ENCODE results near the gene NFASC. TPM values are rescaled to one million over a fixed set of nuclear protein-coding genes. Genes with fewer than 3 reads are reported as not detected.
A peak's percentile ranks its signal among the peaks of the same experiment; 100 is the strongest.

NFASC gene
- total RNA-seq, 1 experiment from 2014 or later = 72.0 TPM

DNA sequence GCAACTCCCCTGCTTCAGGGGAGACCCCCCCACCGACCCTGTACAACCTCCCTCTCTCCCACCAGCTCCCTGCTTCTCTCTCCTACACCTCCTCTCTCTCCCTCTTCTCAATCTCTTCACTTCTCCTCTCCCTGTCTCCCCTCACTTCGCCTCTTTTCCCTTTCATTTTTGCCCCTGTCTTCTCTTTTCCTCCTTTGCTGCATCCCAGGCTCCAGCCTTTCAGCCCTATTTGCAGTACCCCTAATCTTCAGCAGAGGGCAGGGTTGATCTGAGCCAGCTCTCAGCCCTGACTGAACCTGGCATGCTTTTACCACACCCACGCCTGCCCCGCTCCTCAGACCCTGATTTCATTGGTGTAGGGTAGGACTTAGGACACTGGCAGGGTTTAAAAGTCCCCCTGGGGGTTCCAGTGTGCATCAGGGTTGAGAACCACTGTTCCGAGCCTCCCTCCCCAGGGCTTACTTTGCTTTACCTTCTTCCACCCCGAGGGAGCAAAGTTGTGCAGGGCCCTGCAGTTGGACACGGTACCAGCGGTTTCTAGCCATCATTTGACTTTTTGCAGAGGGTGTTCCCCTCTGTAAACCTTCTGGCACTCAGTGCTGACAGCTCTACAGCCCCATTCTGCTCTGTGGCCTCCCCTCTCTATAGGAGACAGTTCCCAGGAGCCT is 105.0 kb downstream of the NFASC start:
- Histone ChIP-seq H3K4me1 (no peaks in the 10 kb centered on the region), H3K36me3 (peaks cover 38% of the 10 kb centered on the region; the same call in 1 of the 2 replicates), H3K4me3 (no peak overlapping the region), H3K27me3 (no peaks in the 10 kb centered on the region), H3K9me3 (replicated peaks) (no peaks in the 10 kb centered on the region), H3K27ac (no peak overlapping the region)
- peak; percentile 52 to 73 for DNase-seq

DNA sequence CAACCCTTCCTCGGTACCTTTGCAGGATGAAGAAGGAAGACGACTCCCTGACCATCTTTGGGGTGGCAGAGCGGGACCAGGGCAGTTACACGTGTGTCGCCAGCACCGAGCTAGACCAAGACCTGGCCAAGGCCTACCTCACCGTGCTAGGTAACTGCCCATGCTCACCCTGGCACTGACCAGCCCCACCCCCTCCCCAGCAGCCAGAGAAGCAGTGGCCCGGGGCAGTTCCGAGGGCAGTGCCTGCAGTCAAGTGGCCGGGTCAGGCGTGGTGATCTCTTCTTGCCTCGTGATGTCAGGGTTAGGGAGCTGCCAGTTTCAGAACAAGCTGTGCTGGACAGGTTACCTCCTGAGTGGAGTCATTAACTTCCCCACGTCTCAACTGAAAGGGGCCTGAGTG is 106.0 kb downstream of the NFASC start:
- H3K4me3 ChIP-seq = no peak overlapping the region
- no peak overlapping the region for H3K27ac ChIP-seq
- no peaks in the 10 kb centered on the region for H3K4me1 ChIP-seq
- H3K9me3 ChIP-seq (replicated peaks) = no peaks in the 10 kb centered on the region
- no peaks in the 10 kb centered on the region for H3K27me3 ChIP-seq
- DNase-seq = no peak
- peaks cover 39% of the 10 kb centered on the region; the same call in 1 of the 2 replicates for H3K36me3 ChIP-seq

DNA sequence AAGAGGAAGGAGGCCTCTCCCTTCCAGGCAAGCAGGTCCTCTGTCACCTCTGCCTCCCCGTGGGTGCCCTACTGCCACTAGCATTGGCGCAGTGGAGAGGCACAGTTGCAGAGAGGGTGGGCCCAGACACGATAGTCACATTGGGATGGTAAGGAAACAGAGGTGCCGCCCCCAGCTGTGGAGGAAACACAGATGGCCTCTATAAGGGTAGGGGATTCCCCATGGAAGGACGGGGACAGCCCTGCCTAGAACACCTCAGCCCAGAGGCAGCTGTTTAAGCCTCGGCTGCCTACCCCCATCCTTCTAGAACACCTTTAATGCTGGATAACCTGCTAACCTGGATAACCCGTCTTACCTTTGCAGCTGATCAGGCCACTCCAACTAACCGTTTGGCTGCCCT is 106.7 kb downstream of the NFASC start:
- Histone ChIP-seq H3K27ac (no peak overlapping the region), H3K36me3 (peaks cover 41% of the 10 kb centered on the region), H3K4me1 (no peaks in the 10 kb centered on the region), H3K4me3 (no peak overlapping the region), H3K9me3 (replicated peaks) (no peaks in the 10 kb centered on the region), H3K27me3 (no peaks in the 10 kb centered on the region)
- no peak for DNase-seq

DNA sequence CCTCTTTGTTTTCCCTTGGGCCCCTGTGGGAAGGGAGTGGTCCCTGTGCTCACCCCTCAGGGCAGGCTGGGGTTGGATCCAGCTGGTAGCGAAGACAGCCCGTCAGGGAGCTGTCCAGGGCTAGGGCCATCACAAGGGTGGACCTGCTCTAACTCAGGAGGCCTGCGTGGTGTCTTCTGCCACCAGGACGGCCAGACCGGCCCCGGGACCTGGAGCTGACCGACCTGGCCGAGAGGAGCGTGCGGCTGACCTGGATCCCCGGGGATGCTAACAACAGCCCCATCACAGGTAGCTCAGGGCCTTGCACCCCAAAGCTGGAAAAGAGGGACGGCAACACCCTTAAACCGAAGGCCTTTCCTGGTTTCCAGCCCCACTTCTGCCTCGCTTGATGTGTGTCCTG is 108.1 kb downstream of the NFASC start:
- no peaks in the 10 kb centered on the region for H3K9me3 ChIP-seq (replicated peaks)
- H3K27me3 ChIP-seq = no peaks in the 10 kb centered on the region
- H3K4me3 ChIP-seq = no peak overlapping the region
- no peak overlapping the region for H3K27ac ChIP-seq
- DNase-seq = no peak
- H3K36me3 ChIP-seq = peaks cover 31% of the 10 kb centered on the region
- no peaks in the 10 kb centered on the region for H3K4me1 ChIP-seq

DNA sequence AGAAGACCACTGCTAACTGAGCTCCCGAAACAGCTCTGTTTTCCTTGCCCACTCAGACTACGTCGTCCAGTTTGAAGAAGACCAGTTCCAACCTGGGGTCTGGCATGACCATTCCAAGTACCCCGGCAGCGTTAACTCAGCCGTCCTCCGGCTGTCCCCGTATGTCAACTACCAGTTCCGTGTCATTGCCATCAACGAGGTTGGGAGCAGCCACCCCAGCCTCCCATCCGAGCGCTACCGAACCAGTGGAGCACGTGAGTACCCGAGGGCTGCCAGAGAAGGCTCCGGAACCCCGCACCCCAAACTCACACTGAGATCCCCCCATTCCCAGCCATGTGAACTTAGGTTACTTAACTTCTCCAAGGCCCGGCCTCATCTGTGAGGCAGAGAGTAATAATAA is 108.6 kb downstream of the NFASC start:
- Histone ChIP-seq H3K9me3 (replicated peaks) (no peaks in the 10 kb centered on the region), H3K4me1 (no peaks in the 10 kb centered on the region), H3K4me3 (no peak overlapping the region), H3K27ac (no peak overlapping the region), H3K27me3 (no peaks in the 10 kb centered on the region), H3K36me3 (peaks cover 29% of the 10 kb centered on the region)
- DNase-seq = no peak

DNA sequence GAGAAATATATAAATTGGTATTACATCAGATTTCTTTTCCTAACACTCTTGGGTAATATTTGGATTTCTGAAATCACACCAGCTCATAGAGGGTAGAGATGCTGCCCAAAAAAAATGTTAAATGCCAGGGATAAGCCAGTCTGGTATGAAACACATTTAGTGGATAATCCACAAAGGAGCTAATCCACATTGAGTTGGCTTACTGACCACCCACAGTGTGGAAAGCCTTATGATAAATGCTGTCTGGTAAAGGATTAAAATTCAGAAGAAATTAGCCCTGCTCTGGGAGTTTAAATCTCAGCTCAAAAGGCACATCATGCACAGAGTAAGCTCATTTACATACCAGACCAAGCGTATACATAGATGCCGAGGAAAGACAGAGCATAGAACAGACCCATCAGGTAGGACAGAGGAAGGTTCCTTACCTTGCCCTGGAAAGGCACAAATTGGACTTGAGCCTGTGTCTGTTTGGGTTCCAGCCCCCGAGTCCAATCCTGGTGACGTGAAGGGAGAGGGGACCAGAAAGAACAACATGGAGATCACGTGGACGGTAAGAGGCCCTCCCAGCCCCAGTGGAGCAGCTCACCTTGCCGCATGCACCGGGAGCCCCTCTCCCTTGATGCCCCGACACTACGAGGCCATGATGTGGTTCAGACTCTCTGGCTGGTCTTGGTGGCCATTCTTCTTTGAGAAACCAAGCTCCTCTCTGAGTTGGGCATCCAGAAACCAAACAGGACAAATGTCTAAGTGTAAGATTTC is 109.4 kb downstream of the NFASC start:
- Histone ChIP-seq H3K4me1 (no peaks in the 10 kb centered on the region), H3K9me3 (replicated peaks) (no peaks in the 10 kb centered on the region), H3K27ac (no peak overlapping the region), H3K27me3 (no peaks in the 10 kb centered on the region), H3K4me3 (no peak overlapping the region), H3K36me3 (peaks cover 30% of the 10 kb centered on the region)
- no peak for DNase-seq

DNA sequence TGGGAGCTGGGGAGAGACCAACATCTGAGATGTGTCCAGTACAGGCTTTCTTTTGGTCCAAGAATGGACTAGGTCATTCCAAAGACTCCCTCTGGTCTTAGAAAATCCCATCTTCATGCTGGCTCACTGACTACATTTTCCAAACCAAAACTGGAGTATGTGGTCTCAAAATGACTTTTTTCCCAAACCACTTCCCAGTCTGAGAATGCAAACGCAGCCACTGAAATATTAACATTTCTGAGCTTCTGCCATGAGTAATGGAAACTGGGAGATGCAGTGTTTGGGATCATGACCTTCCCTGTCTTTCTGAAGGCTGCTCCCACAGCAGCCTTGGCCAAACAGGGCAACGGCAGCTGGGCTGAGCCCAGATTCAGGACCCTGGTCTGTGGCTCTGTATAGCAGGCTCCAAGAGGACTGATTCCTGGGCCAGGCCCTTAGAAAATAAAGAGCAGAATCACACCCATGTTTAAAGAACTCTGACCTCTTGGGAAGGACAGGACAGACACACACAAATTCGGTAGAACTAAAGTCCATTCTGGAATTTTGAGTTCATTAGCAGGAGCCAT is 110.3 kb downstream of the NFASC start:
- Histone ChIP-seq H3K4me3 (no peak overlapping the region), H3K9me3 (replicated peaks) (no peaks in the 10 kb centered on the region), H3K27ac (no peak overlapping the region), H3K27me3 (no peaks in the 10 kb centered on the region), H3K4me1 (no peaks in the 10 kb centered on the region), H3K36me3 (peaks cover 38% of the 10 kb centered on the region)
- DNase-seq = no peak

DNA sequence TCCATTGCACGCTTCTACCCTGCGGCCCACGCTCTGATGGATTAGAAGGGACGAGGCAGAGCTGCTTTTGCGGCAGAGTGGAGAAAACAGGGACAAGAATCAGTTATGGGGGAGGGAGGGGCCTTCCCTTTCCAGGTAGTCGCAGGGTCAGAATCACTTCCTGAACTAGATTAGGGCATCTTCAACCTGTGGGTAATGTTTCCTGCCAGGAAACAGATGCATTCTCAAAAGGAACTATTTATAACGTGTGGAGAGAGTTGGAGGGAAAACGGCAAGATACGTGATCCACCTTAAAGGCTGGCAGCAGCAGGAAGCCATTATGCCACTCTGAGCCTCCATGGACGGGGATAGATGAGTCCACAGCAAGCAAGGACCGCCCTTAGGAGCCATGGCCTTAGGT is 112.5 kb downstream of the NFASC start:
- peaks cover 38% of the 10 kb centered on the region for H3K36me3 ChIP-seq
- H3K9me3 ChIP-seq (replicated peaks) = no peaks in the 10 kb centered on the region
- no peak overlapping the region for H3K27ac ChIP-seq
- no peaks in the 10 kb centered on the region for H3K4me1 ChIP-seq
- H3K4me3 ChIP-seq = no peak overlapping the region
- no peaks in the 10 kb centered on the region for H3K27me3 ChIP-seq
- no peak for DNase-seq

DNA sequence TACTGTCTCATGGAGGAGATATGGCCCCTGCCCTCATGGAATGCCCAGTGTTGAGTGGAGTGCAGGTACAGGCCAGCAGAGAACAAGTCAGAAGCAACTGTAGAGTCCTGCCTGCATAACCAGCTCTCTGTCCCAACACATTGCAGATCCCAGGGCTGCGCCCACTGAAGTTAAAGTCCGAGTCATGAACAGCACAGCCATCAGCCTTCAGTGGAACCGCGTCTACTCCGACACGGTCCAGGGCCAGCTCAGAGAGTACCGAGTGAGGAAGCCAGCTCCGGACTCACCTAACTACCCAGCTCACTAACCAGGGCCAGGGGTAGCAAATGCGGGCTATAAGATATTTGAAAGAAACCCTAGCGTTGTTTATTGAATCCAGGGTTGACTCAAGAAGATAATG is 113.2 kb downstream of the NFASC start:
- Histone ChIP-seq H3K27ac (no peak overlapping the region), H3K4me3 (no peak overlapping the region), H3K36me3 (peaks cover 39% of the 10 kb centered on the region), H3K9me3 (replicated peaks) (no peaks in the 10 kb centered on the region), H3K4me1 (no peaks in the 10 kb centered on the region), H3K27me3 (no peaks in the 10 kb centered on the region)
- no peak for DNase-seq

DNA sequence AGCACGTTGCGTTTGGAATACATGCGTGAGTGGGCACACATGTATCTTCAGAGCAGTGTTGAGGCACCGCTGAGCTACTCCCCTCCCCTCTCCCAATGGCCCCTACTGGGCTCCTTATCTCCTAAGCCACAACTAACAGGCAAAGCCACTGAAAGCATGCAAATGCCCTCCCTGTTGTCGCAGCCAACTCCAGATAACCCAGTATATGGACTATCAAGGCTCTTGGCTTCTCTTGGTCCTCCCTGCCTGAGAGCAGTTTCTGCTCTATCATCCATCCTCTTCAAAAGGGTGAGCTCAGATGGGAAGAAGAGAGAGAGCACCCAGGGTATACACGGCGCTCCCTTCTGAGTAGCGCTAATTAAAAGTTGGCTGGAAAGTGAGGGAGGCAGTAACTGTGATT is 113.8 kb downstream of the NFASC start:
- no peak overlapping the region for H3K27ac ChIP-seq
- no peak for DNase-seq
- H3K4me1 ChIP-seq = no peaks in the 10 kb centered on the region
- no peaks in the 10 kb centered on the region for H3K27me3 ChIP-seq
- H3K9me3 ChIP-seq (replicated peaks) = no peaks in the 10 kb centered on the region
- H3K4me3 ChIP-seq = no peak overlapping the region
- peaks cover 43% of the 10 kb centered on the region for H3K36me3 ChIP-seq

DNA sequence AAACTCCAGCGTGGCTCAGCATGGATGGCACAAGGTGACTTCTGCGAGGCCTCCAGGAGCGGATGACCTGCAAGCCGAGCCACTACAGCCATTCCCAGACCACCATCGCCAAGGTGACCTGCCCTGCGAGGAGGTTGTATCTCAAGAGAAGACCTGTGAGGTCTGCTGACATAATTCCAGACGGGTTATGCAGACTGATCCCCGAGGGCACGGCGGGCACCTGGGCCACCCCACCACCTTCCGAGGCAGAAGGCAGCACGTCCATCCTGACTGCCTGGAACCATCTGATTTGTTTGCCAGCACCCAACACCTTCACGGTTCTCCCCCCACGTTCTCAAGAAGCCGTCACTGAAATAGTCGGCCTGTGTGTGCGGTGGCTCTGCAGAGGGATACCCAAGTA is 115.5 kb downstream of the NFASC start:
- H3K9me3 ChIP-seq (replicated peaks) = no peaks in the 10 kb centered on the region

DNA sequence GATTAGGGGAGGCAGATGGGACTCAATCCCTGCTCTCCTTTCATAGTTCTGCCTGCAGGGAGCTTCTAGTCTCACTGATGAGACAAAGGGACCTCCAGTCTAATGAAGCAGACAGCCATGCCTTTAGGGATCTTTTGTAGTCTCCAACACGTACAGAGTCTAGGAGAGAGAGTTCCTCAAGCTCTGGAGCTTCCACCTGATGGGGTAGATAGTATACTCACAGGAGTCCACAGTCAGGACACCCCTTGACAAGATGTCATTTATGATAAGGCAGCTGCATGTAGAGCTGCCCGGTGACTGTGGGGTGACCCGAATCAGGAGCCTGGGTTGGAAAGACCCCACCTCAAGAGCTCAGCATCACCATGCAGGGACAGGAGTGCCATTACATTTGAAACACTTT is 117.0 kb downstream of the NFASC start:
- Histone ChIP-seq H3K27ac (no peak overlapping the region), H3K36me3 (peaks cover 40% of the 10 kb centered on the region), H3K4me1 (no peaks in the 10 kb centered on the region), H3K27me3 (no peaks in the 10 kb centered on the region), H3K9me3 (replicated peaks) (no peaks in the 10 kb centered on the region), H3K4me3 (no peak overlapping the region)
- DNase-seq = no peak

More for the DNA sequence above, 115.5 kb downstream of the NFASC start:
- Histone ChIP-seq H3K36me3 (peaks cover 40% of the 10 kb centered on the region), H3K4me1 (no peaks in the 10 kb centered on the region), H3K27me3 (no peaks in the 10 kb centered on the region), H3K27ac (no peak overlapping the region), H3K4me3 (no peak overlapping the region)
- DNase-seq = no peak

DNA sequence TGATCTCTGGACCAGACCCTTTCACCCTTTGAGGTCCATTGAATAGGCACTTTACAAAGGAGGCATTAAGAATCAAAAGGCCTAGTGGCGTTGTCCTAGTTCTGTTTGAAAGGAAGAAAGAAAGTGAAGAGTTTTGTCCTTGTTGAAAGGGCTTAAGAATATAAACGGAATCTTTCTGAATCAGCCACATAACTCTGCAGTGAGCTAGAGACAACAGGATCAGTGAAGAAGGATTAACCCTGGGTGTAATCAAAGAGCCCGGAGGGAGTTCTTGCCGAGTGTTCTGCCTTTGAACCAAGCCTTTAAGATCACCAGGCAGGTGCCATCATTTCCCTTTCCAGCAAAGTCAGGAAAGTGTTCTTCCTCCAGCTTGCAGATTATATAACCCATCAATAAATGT is 117.5 kb downstream of the NFASC start:
- H3K36me3 ChIP-seq = peaks cover 40% of the 10 kb centered on the region
- no peak overlapping the region for H3K4me3 ChIP-seq
- no peak for DNase-seq
- H3K27ac ChIP-seq = no peak overlapping the region
- H3K4me1 ChIP-seq = no peaks in the 10 kb centered on the region
- H3K27me3 ChIP-seq = no peaks in the 10 kb centered on the region
- no peaks in the 10 kb centered on the region for H3K9me3 ChIP-seq (replicated peaks)

DNA sequence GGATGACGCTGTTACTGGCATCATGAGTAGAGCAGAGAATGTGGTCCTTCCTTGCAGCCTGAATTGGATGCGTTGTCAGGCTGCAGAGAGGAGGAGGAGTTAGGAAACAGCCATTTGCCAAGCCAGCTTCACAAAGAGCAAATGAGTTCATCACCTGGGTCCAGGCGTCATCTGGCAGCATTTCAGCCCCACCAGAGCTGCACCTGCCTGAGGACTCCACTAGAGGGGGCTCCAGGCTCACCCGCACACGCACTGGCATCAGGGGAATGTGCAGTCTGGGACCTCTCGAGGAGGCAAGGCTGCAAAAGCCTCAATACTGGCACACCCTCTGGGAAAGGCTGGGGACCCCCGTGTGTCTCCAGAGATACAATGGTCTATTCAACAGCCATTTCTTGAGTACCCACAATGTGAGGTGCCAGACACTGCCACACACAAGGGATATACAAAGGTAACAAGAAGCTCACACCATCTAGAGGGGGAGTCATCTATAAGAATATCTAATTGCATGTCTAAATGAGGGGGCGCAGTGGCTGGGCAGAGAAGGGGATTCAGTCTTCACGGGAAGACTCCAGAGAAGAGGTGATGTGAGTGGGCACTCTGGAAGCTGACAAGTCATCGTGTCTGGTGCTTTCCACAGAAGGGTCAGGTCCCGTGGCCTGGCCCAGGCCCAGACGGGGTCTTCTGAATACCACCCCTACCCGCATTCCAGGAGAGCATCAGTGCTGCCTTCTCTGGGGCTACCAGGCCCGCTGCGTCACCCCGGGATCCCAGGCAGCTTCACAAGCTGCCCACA is 118.8 kb downstream of the NFASC start:
- Histone ChIP-seq H3K9me3 (replicated peaks) (no peaks in the 10 kb centered on the region), H3K27ac (no peak overlapping the region), H3K36me3 (peaks cover 37% of the 10 kb centered on the region), H3K4me3 (no peak overlapping the region), H3K27me3 (no peaks in the 10 kb centered on the region), H3K4me1 (no peaks in the 10 kb centered on the region)
- DNase-seq = peak; percentile 66 to 84

Measured in SJCRH30 (cell line).